Measurements from ENCODE around the gene SHPK.

SHPK gene

DNA sequence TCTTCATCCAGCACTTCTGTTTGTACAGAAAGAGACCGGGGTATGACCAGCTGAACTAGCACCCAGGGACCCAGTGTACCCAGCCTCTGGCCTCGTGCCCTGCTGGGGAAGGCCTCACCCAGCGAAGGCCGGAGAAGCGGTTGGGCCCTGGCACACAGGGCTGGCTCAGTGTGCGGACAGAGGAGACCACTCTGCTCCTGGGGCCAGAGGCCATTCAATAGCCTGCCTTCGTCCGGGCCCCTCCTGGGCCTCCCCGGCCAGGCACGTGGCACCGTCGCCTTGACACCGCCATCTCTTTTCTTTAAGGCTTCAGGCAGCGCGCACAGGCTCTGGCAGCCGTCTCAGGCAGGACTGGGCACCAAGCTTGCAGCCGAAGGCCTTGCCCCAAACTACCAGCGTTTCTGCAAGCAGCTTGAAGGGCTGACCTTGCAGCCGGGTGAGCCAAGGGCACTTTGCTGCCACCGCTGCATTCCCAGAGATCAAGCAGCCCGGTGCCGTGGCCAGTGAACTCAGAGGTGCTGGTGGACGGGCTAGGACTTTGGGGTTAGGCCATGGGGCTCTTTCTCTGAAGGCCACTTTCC is 24.4 kb upstream of the SHPK start:
- DNase-seq = peak; percentile 28 to 29

GRCh38 chr17:3659541-3660111 is 23.6 kb upstream of the SHPK start:
- DNase-seq = peak; percentile 6 to 51

GRCh38 chr17:3658784-3659449 is 22.9 kb upstream of the SHPK start:
- DNase-seq = no peak

- no peak for DNase-seq
Measured at GRCh38 chr17:3657874-3658783, 22.1 kb upstream of the SHPK start.

- DNase-seq = no peak
Measured at GRCh38 chr17:3657588-3657869, 21.5 kb upstream of the SHPK start.

GRCh38 chr17:3656755-3657587 is 20.9 kb upstream of the SHPK start:
- no peak for DNase-seq

DNA sequence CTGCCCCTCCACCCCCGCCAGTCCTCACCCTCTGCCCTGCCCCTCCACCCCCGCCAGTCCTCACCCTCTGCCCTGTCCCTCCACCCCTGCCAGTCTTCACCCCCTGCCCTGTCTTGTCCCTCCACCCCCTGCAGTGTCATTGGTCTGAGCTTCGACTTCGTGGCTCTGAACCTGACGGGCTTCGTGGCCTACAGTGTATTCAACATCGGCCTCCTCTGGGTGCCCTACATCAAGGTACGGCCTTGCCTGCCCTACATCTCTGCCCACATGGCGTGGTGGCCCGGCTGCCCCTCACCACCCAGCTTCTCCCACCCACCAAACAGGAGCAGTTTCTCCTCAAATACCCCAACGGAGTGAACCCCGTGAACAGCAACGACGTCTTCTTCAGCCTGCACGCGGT is 20.3 kb upstream of the SHPK start:
- no peak for DNase-seq

GRCh38 chr17:3655766-3656165 is 19.7 kb upstream of the SHPK start:
- no peak for DNase-seq

GRCh38 chr17:3647769-3648555 is 11.9 kb upstream of the SHPK start:
- DNase-seq = peak; percentile 64 to 69

GRCh38 chr17:3647251-3647650 is 11.2 kb upstream of the SHPK start:
- no peak for DNase-seq

- no peak for DNase-seq
Measured at GRCh38 chr17:3645310-3645709, 9.3 kb upstream of the SHPK start.

DNA sequence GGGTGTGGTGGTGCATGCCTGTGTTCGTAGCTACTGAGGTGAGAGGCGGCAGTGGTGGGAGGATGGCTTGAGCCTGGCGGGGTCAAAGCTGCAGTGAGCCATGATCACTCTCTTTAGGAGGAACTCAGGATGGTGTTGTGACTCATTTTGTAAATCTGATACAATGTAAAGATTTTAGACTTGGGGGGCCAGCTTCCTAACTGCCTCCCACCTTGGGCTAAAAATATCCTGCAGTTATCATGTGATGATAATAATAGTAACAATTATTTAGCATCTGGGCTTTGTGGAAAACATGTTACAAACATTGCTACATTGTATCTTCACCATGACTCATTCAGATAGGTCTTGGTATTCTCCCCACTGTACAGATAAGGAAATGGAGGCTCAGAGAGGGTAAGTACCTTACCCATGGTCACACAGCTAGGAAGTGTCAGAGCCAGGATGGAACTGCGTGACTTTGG is 7.9 kb upstream of the SHPK start:
- no peak for DNase-seq

DNA sequence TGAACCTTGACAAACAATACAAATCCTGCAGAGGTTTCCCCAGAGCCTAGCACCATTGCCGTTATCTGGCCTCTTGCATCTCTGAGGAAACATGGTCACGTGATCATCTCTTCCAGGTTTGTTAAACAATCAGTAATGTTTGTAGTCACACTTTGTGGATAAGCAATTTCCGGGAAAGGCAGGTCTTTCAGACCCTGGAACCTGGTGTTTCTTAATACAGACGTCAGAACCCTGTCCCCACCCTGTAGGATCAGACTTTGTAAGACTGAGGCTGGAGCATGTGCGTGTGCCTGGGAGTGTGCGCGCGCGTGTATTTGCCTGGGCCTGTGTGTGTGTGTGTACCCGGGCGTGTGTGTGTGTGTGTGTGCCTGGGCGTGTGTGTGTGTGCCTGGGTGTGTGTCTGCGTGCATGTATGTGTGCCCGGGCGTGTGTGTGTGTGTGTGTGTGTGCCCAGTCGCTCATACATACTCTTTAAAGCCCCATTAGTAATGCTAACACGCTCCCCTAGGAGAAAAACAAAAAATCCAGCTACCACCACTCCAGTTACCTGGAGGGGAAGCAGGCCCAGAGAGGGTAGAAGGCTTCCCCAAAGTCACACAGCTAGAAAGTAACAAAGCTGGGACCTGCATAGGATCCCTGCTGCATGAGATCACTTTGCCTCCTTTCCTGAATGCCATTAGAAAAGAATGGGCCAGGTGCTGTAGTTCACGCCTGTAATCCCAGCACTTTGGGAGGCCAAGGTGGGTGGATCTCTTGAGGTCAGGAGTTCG is 5.9 kb upstream of the SHPK start:
- DNase-seq = no peak

DNA sequence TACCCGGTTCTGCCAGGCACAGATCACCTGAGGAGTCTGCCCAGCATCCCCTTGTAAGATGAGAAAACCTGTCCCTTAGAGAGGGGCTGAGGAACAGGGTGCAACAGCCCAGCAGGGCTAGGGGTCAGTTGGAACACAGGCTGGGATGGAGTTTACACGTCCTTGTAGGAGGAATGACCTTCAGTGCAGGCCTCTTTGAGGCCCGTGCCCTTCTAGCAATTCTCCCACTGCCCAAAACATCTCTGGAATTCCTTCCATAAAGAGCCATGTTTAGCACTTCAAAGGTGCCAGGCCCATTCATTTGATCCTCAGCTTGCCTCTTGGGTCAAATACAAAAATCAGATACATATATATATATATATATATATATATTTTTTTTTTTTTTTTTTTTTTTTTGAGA is 5.0 kb upstream of the SHPK start:
- no peak for DNase-seq

- DNase-seq = no peak
Measured at GRCh38 chr17:3639981-3640596, 4.0 kb upstream of the SHPK start.

DNA sequence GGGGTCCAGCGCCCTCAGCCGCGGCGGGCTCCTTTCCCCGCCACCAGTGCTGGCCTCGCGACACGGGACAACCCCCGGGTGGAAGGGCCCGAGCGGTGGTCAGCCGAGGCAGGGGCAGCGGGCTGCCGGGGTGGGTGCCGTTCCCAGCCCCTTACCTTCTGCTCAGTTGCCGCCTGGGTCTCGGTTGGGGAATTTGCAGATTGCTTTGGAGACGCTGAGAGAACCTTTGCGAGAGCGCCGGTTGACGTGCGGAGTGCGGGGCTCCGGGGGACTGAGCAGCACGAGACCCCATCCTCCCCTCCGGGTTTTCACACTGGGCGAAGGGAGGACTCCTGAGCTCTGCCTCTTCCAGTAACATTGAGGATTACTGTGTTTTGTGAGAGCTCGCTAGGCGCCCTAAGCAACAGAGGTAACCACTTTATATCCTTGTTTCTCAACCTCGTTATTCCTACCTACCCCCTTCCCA is 891 bp upstream of the SHPK start:
- DNase-seq = no peak

DNA sequence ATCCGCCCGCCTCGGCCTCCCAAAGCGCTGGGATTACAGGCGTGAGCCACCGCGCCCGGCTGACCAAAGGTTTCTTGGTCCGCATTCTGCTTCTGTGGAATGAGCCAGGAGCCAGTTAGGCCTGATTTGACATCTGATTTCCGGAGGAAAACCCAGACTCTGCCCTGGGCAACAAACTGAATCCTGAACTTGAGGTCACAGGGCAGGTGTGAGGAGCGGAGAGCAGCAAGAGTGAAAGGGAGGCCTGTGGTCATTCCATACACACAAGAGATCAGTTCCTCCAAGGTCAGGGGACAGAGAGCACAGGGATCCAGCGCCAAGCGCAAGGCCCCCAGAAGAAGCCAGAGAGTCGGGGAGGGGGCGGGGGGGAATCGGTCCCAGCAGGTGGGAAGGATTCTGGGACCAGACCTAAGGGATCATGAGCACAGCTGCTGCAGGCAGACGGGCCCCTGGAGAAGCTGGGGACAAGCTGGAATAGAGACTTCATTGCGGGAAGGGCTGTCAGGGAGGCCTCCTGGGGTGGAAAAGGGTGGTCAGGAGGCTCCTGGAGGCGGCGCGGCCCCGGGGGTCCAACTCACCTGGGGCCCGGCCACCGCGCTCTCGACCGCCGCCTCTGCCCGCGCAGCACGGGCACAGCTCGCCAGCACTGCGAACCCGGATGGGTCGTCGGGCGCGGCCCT is 436 bp downstream of the SHPK start:
- no peak for DNase-seq

DNA sequence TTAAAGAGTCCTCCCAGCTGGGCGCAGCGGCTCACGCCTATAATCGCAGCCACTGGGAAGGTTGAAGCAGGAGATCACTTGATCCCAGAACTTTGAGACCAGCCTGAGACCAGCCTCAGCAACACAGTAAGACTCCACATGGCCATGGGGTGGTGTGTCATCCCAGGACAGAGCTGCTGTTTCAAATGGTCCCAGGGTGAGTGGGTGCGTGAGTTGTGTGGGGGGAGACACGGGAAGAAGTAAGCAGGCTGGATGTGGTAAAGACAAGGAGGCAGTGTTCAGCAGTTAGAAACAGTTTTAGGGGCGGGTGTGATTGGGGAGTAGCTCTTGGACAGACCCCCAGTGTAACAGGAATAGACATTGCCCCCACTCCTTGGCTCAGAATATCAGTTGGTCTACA is 3.8 kb downstream of the SHPK start:
- DNase-seq = no peak

- no peak for DNase-seq
Measured at GRCh38 chr17:3630781-3631180, 5.3 kb downstream of the SHPK start.

DNA sequence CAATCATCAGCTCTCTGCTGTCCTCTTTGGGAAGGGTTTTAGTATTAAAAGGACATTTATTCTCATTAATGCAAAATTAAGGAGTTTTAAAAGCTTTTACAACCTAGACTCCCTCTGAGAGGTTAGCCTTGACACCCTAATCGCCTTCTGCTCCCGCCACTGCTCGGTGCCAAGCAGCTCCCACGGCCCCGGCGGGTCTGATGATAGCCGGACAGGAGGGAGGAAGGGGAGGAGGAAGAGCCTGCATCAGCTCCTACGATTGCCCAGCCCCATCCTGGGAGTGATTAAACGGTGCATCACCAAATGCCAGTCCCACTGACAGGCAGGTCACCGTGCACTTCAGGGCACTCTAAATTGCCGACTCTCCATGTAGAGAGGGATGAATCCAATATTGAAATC is 8.3 kb downstream of the SHPK start:
- DNase-seq = no peak
